H1 (cell line): ENCODE data around the gene NETO2. TPM values are rescaled to one million over a fixed set of nuclear protein-coding genes. Genes with fewer than 3 reads are reported as not detected.
A peak's percentile ranks its signal among the peaks of the same experiment; 100 is the strongest.

Experiments
- CTCF ChIA-PET: fragments of 300-600 bp; sonication (Branson Sonifier 250); formaldehyde crosslinking; loops from one replicate; lab custom pipeline; 2021; ENCODE audit not compliant: partially characterized antibody; lab: Charles Lee
- POLR2A ChIA-PET: fragments of 300-600 bp; sonication (Branson Sonifier 250); formaldehyde crosslinking; loops from one replicate; lab custom pipeline; 2021; ENCODE audit warnings: inconsistent platforms; ENCODE audit not compliant: partially characterized antibody; lab: Charles Lee
- DNase-seq, 2 experiments: peaks; one replicate each; pipeline versions ENCODE4 v3.0.0 to v3.0.0-alpha.2; 2010 to 2022; ENCODE audit warnings: low spot score in 2 of 2, low read depth in 1 of 2, mixed read lengths in 1 of 2
- FAIRE-seq: peaks from 2 replicates; lab custom pipeline; 2011; peaks lifted over from hg19 to GRCh38; lab: Jason Lieb, UNC
- H2AFZ ChIP-seq: 2 replicates; pipeline ENCODE4 v1.8.1; 2012; ENCODE audit warnings: low read length, inconsistent platforms
- H2AK5ac ChIP-seq: 2 replicates; pipeline ENCODE4 v1.6.1; 2013; ENCODE audit warnings: low read depth, low read length
- H2BK120ac ChIP-seq: replicated peaks from 2 replicates; pipeline ENCODE3; 2013; ENCODE audit warnings: low read depth, low read length, inconsistent platforms
- H2BK12ac ChIP-seq: 2 replicates; pipeline ENCODE4 v1.6.1; 2013; ENCODE audit warnings: low read depth, low read length
- H2BK15ac ChIP-seq: 2 replicates; pipeline ENCODE4 v1.6.1; 2013; ENCODE audit warnings: low read length
- H2BK20ac ChIP-seq: 2 replicates; pipeline ENCODE4 v1.6.1; 2013; ENCODE audit warnings: low read length
- H2BK5ac ChIP-seq: 2 replicates; pipeline ENCODE4 v1.6.1; 2013; ENCODE audit warnings: low read depth, low read length
- H3K14ac ChIP-seq: 2 replicates; pipeline ENCODE4 v1.6.1; 2013; ENCODE audit warnings: inconsistent platforms; ENCODE audit not compliant: insufficient read length
- H3K18ac ChIP-seq: 2 replicates; pipeline ENCODE4 v1.6.1; 2013; ENCODE audit warnings: low read length; ENCODE audit errors: extremely low read depth
- H3K23ac ChIP-seq: 2 replicates; pipeline ENCODE4 v1.6.1; 2013; ENCODE audit warnings: inconsistent platforms; ENCODE audit not compliant: insufficient read length
- H3K23me2 ChIP-seq: 2 replicates; pipeline ENCODE4 v1.6.1; 2013; ENCODE audit warnings: low read depth, low read length
- H3K27ac ChIP-seq: 2 replicates; pipeline ENCODE4 v1.6.1; 2011; ENCODE audit warnings: low read depth, low read length, inconsistent platforms
- H3K27me3 ChIP-seq, 4 experiments: replicated peaks in 1 of 4; 1 replicate in 1 of 4; 2 replicates in 3 of 4; pipeline versions ENCODE4 v1.6.1 to v1.8.1; 2011 to 2013; ENCODE audit warnings: low read length in 3 of 4, mild to moderate bottlenecking in 3 of 4, inconsistent platforms in 2 of 4, mixed read lengths in 2 of 4, moderate library complexity in 1 of 4; ENCODE audit not compliant: control insufficient read depth in 3 of 4, insufficient read depth in 3 of 4; ENCODE audit errors: extremely low read depth in 1 of 4
- H3K36me3 ChIP-seq, 4 experiments: 2 replicates each; pipeline versions ENCODE4 v1.6.1 to v1.8.1; 2011 to 2013; ENCODE audit warnings: mild to moderate bottlenecking in 4 of 4, low read length in 3 of 4, moderate library complexity in 2 of 4, control low read depth in 1 of 4, inconsistent platforms in 1 of 4; ENCODE audit not compliant: insufficient read depth in 4 of 4, control insufficient read depth in 2 of 4
- H3K4ac ChIP-seq: replicated peaks from 2 replicates; pipeline ENCODE3; 2013; ENCODE audit warnings: low read length, low read depth, mixed read lengths, inconsistent platforms; ENCODE audit not compliant: insufficient read length
- H3K4me1 ChIP-seq, 4 experiments: replicated peaks in 1 of 4; 1 replicate in 1 of 4; 2 replicates in 3 of 4; pipeline versions ENCODE4 v1.6.1 to v1.8.1; 2011 to 2013; ENCODE audit warnings: low read length in 3 of 4, inconsistent platforms in 2 of 4, mixed read lengths in 1 of 4; ENCODE audit not compliant: insufficient read depth in 4 of 4, control insufficient read depth in 3 of 4
- H3K4me2 ChIP-seq, 2 experiments: 2 replicates each; pipeline versions ENCODE4 v1.6.1 to v1.8.1; 2011 to 2013; ENCODE audit warnings: low read depth in 2 of 2, low read length in 2 of 2, control low read depth in 1 of 2, inconsistent platforms in 1 of 2, mild to moderate bottlenecking in 1 of 2; ENCODE audit not compliant: insufficient read depth in 1 of 2
- H3K4me3 ChIP-seq, 4 experiments: fragments of 200-600, 300-600 bp in 1 of 4; sonication (generic), shearing (Covaris generic), sonication (Bioruptor Twin) in 1 of 4; 2 replicates each; pipeline versions ENCODE4 v1.5.1 to v1.8.1; 2011 to 2016; ENCODE audit warnings: low read length in 4 of 4, low read depth in 3 of 4, control low read depth in 2 of 4, inconsistent platforms in 2 of 4, mild to moderate bottlenecking in 2 of 4, mixed read lengths in 1 of 4, moderate library complexity in 1 of 4; ENCODE audit not compliant: insufficient read depth in 2 of 4; ENCODE audit errors: extremely low read depth in 1 of 4
- H3K56ac ChIP-seq: replicated peaks from 2 replicates; pipeline ENCODE3; 2013; ENCODE audit warnings: low read depth, mild to moderate bottlenecking, mixed read lengths, low read length, inconsistent platforms; ENCODE audit not compliant: insufficient read length
- H3K79me1 ChIP-seq: 2 replicates; pipeline ENCODE4 v1.6.1; 2013; ENCODE audit warnings: low read depth, low read length, control low read depth
- H3K79me2 ChIP-seq, 2 experiments: 2 replicates each; pipeline versions ENCODE4 v1.6.1 to v1.8.1; 2012 to 2013; ENCODE audit warnings: low read length in 2 of 2, mild to moderate bottlenecking in 2 of 2, inconsistent platforms in 1 of 2; ENCODE audit not compliant: insufficient read depth in 2 of 2, control insufficient read depth in 1 of 2
- H3K9ac ChIP-seq, 4 experiments: replicated peaks in 1 of 4; 1 replicate in 1 of 4; 2 replicates in 3 of 4; pipeline versions ENCODE4 v1.6.1 to v1.8.1; 2011 to 2013; ENCODE audit warnings: low read depth in 3 of 4, low read length in 3 of 4, control low read depth in 2 of 4, mild to moderate bottlenecking in 2 of 4, moderate library complexity in 2 of 4, inconsistent platforms in 1 of 4; ENCODE audit errors: extremely low read depth in 1 of 4
- H3K9me3 ChIP-seq, 2 experiments: 2 replicates each; pipeline versions ENCODE4 v1.6.1 to v1.8.1; 2012 to 2013; ENCODE audit warnings: mild to moderate bottlenecking in 2 of 2, moderate library complexity in 2 of 2, control low read depth in 1 of 2, inconsistent platforms in 1 of 2, low read depth in 1 of 2, low read length in 1 of 2, mixed read lengths in 1 of 2; ENCODE audit not compliant: insufficient read depth in 2 of 2
- H4K20me1 ChIP-seq, 2 experiments: replicated peaks in 1 of 2; 2 replicates each; pipeline versions ENCODE3 to v1.8.1; 2011 to 2013; ENCODE audit warnings: inconsistent platforms in 2 of 2, low read length in 2 of 2, mild to moderate bottlenecking in 1 of 2; ENCODE audit not compliant: insufficient read depth in 2 of 2, control insufficient read depth in 1 of 2
- H4K5ac ChIP-seq: 2 replicates; pipeline ENCODE4 v1.6.1; 2013; ENCODE audit warnings: low read length, low read depth, mixed read lengths, inconsistent platforms; ENCODE audit not compliant: insufficient read length
- H4K8ac ChIP-seq: 2 replicates; pipeline ENCODE4 v1.8.0; 2013; ENCODE audit warnings: mild to moderate bottlenecking, moderate library complexity, low read length, inconsistent platforms; ENCODE audit not compliant: insufficient read depth; ENCODE audit errors: extremely low read depth
- H4K91ac ChIP-seq: replicated peaks from 2 replicates; pipeline ENCODE3; 2013; ENCODE audit warnings: low read length, mixed read lengths, inconsistent platforms; ENCODE audit not compliant: insufficient read length
- CHD2 ChIP-seq: IDR thresholded peaks from 2 replicates; pipeline ENCODE4 v1.6.1; 2012; ENCODE audit warnings: low read length, improper control_type of control experiment
- CTBP2 ChIP-seq: IDR thresholded peaks from 2 replicates; pipeline ENCODE4 v1.7.0; 2011; ENCODE audit warnings: borderline replicate concordance, mild to moderate bottlenecking, moderate library complexity, mixed read lengths, low read length; ENCODE audit not compliant: insufficient read depth, insufficient read length
- NANOG ChIP-seq: IDR thresholded peaks from 2 replicates; pipeline ENCODE4 v1.6.1; 2011; ENCODE audit warnings: low read length, low read depth, mild to moderate bottlenecking, inconsistent platforms; ENCODE audit not compliant: insufficient read depth, poor library complexity, severe bottlenecking
- NRF1 ChIP-seq: IDR thresholded peaks from 2 replicates; pipeline ENCODE4 v1.6.1; 2011; ENCODE audit warnings: mild to moderate bottlenecking, low read depth, low read length, improper control_type of control experiment
- PHF8 ChIP-seq: fragments of 200-600 bp; sonication (generic); conservative IDR thresholded peaks from 2 replicates; pipeline ENCODE4 v1.7.1; 2012; ENCODE audit warnings: low read depth, mild to moderate bottlenecking, inconsistent platforms, low read length, moderate library complexity
- POLR2A ChIP-seq, 2 experiments: IDR thresholded peaks; 1 replicate in 1 of 2; 2 replicates in 1 of 2; pipeline ENCODE4 v1.6.1; 2011; ENCODE audit warnings: low read depth in 2 of 2, low read length in 2 of 2, mild to moderate bottlenecking in 2 of 2; ENCODE audit errors: control extremely low read depth in 1 of 2
- RAD21 ChIP-seq, 2 experiments: IDR thresholded peaks in 1 of 2; conservative IDR thresholded peaks in 1 of 2; 2 replicates each; pipeline ENCODE4 v1.6.1; 2011; ENCODE audit warnings: low read depth in 2 of 2, low read length in 2 of 2, improper control_type of control experiment in 1 of 2, inconsistent platforms in 1 of 2, mild to moderate bottlenecking in 1 of 2, moderate library complexity in 1 of 2
- WGBS, 2 experiments: shearing (Covaris generic) in 1 of 2; methylation state at CpG; one replicate each; pipeline versions ENCODE4 v1.1.6 to v1.1.7; 2013 to 2015; ENCODE audit warnings: low lambda C conversion rate in 2 of 2, mixed read lengths in 2 of 2, inconsistent platforms in 1 of 2, low coverage in 1 of 2, missing lambda C conversion rate in 1 of 2; ENCODE audit not compliant: insufficient replicate concordance in 2 of 2, insufficient coverage in 1 of 2, insufficient read length in 1 of 2; ENCODE audit errors: extremely low coverage in 1 of 2, missing lambda C conversion rate in 1 of 2; 5-methylcytosine and 5-hydroxymethylcytosine counted together
- long read RNA-seq, 2 experiments: library from RNA in 1 of 2; library from capped mRNA in 1 of 2; stranded (forward); transcript quantifications; one replicate each; pipeline ENCODE4 v2.0.0, GENCODE V29; 2021; ENCODE audit warnings: inconsistent platforms in 1 of 2
- polyA minus RNA-seq, 3 experiments: library from RNA; depleted of rRNA, polyadenylated mRNA; stranded (reverse); fragments of >200 nt; gene quantifications; 1 replicate in 2 of 3; 2 replicates in 1 of 3; pipeline ENCODE4 v1.2.3, GENCODE V29; 2011
- polyA plus RNA-seq, 7 experiments: library from polyadenylated mRNA; depleted of rRNA in 3 of 7; stranded (reverse) in 5 of 7; unstranded in 2 of 7; fragments of >200 nt in 5 of 7; fragments of 200-250 nt in 2 of 7; gene quantifications; 1 replicate in 5 of 7; 2 replicates in 1 of 7; 4 replicates in 1 of 7; pipeline versions ENCODE4 v1.2.1 to v1.2.3, GENCODE V29; 2011 to 2013; ENCODE audit warnings: missing spikeins in 2 of 7, mixed read lengths in 2 of 7
- total RNA-seq: library from RNA; stranded (reverse); fragmentation: NEBNext Ultra II Directional; extraction: Animal tissue kit (Norgen Biotek cat#: 25700); gene quantifications from 2 replicates; pipeline ENCODE4 v1.2.1, GENCODE V29; 2021

NETO2 gene
- total RNA-seq, result 8.0 and 12.5 TPM in 2 replicates
- polyA plus RNA-seq (2011; rRNA removed), result 6.0 and 9.4 TPM in 2 replicates
- polyA plus RNA-seq (2011; cell fraction: cytosol; rRNA removed), result 8.6 TPM
- polyA plus RNA-seq (2011; cell fraction: nucleus; rRNA removed), result 10.4 TPM
- 8.7 to 10.9 TPM (median 9.5 TPM) in 4 replicates for polyA plus RNA-seq (2012, experiment 1 of 2)
- 2.5 TPM for polyA plus RNA-seq (2012, experiment 2 of 2)
- polyA plus RNA-seq (2013, experiment 1 of 2), result 23.8 TPM
- polyA plus RNA-seq (2013, experiment 2 of 2), result 25.6 TPM
- 10.4 and 17.7 TPM in 2 replicates for polyA minus RNA-seq (2011; rRNA and poly(A)+ RNA removed)
- 3.5 TPM for polyA minus RNA-seq (2011; cell fraction: cytosol; rRNA and poly(A)+ RNA removed)
- 5.8 TPM for polyA minus RNA-seq (2011; cell fraction: nucleus; rRNA and poly(A)+ RNA removed)
- long read RNA-seq, experiment 1, full-length matches to known transcripts, result 6 of 15 reads
- long read RNA-seq, experiment 1, partial matches to known transcripts, result 3 of 15 reads
- long read RNA-seq, experiment 1, other reads (novel, unspliced or antisense), result 6 of 15 reads
- long read RNA-seq, experiment 2, partial matches to known transcripts, result 0 of 2 reads
- long read RNA-seq, experiment 2, other reads (novel, unspliced or antisense), result 2 of 2 reads

DNA sequence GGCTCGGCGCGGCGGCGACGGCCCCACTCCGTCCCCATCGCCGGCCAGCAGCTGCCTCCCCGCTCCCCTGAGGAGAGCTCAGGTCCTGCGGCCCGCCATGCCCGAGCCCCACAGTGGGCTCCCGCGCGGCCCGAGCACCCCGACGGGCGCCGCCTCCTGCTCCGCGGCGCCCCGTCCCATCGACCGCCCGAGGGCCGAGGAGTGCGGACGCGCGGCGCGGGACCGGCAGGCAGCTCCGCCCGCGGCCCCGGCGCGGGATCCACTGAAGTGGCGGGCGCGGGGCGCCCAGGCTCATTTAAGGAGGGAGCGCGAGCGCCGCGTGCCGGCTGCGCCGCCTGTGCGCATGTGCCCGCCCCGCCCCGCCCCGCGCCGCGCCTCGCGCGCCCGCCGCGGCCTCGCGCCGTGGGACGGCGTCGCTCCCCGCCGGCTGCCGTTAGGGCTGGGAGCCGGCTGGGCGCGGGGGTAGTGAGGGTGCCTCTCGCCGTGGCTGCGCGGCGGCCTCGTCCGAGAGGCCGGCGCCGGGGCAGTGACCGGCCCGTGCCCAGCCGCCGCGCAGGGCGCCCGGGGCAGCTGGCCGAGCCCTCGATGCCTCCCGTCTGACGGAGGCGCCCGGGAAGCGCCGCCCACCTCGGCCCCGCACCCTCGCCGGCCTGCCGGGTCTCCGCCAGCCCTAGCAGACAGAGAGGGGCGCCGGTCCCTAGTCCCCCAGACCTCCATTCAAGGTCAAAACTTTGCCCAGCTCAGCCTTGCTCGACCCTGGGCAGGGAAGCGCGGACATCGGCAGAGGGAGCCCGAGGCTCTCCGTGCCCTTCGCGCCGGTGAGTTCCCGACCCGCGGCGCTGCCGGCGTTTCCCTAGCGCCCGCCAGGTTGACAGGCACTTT lies at the start of gene NETO2:
Gene NETO2, minus strand, starts transcription at position 269 of the 882 bp plus-strand sequence. CDS start 333 bp downstream, outside the sequence.
- peaks cover 2 to 31% (median 19%) of the 10 kb centered on the region in 4 experiments for H3K27me3 ChIP-seq
- no peak within 1 kb of the TSS for H3K18ac ChIP-seq
- WGBS, 2 experiments, result 3% methylated on average over 53 of the region's 130 CpGs; no CpG with 5 or more reads in 1 of the 2 experiments
- no peak within 1 kb of the TSS for H2AK5ac ChIP-seq
- H3K4me2 ChIP-seq, result peak within 1 kb of the TSS; percentile 38 to 90
- peak in 1 of 2 experiments; percentile 80 for DNase-seq
- no peak within 1 kb of the TSS for H2BK12ac ChIP-seq
- ChIA-PET POLR2A (interaction anchor here (0.6 to 1.7 kb wide), 6 partner anchors 11 to 740 kb away, joined by 3 to 5 read pairs (median 4); partner anchors contain the start of genes DNAJA2, ITFG1 and PHKB), CTCF (interaction anchor here (0.7 to 5.2 kb wide), 27 partner anchors 11 to 1022 kb away, joined by 3 to 27 read pairs (median 4); partner anchors contain the start of genes ITFG1 and PHKB)
- H3K36me3 ChIP-seq, result no peaks in the 10 kb centered on the region
- H3K79me1 ChIP-seq, result no peaks in the 10 kb centered on the region
- H4K91ac ChIP-seq, result no peak within 1 kb of the TSS
- no peaks in the 10 kb centered on the region for H3K9me3 ChIP-seq
- H3K27ac ChIP-seq, result no peak within 1 kb of the TSS
- H3K4me3 ChIP-seq, result peak within 1 kb of the TSS; percentile 51 to 79 (median 70)
- H2BK120ac ChIP-seq, result no peak within 1 kb of the TSS
- peak within 1 kb of the TSS; percentile 25 for H4K5ac ChIP-seq
- H4K20me1 ChIP-seq, result peaks cover 2% of the 10 kb centered on the region in 2 experiments
- peak within 1 kb of the TSS; percentile 77; the same call in 1 of the 2 replicates for H2AFZ ChIP-seq
- H2BK5ac ChIP-seq, result no peak within 1 kb of the TSS
- peaks cover 0 to 18% of the 10 kb centered on the region in 2 experiments; a peak in 2 of 4 replicates for H3K79me2 ChIP-seq
- H4K8ac ChIP-seq, result peak within 1 kb of the TSS; percentile 78
- H3K9ac ChIP-seq, result peak within 1 kb of the TSS in 3 of 4 experiments; percentile 51 to 66 (median 64); a peak in 6 of 7 replicates
- H3K4me1 ChIP-seq, result 0 out of 7 replicates have a peak, but pooled peaks cover 0 to 2% (median 0%) of the 10 kb centered on the region in 4 experiments
- no peak within 1 kb of the TSS for H3K56ac ChIP-seq
- peaks cover 2% of the 10 kb centered on the region; the same call in 1 of the 2 replicates for H3K23me2 ChIP-seq
- no peak within 1 kb of the TSS for H2BK20ac ChIP-seq
- no peak within 1 kb of the TSS for H3K23ac ChIP-seq
- no peak for FAIRE-seq
- no peak within 1 kb of the TSS for H3K14ac ChIP-seq
- no peak within 1 kb of the TSS for H3K4ac ChIP-seq
- H2BK15ac ChIP-seq, result no peak within 1 kb of the TSS
- TF ChIP-seq PHF8 (peak; percentile 59), NRF1 (peak; percentile 26; the same call in 1 of the 2 replicates), CHD2 (no peak), NANOG (no peak), CTBP2 (no peak), POLR2A (IDR thresholded peaks at IDR 0.05; ENCODE audit: control extremely low read depth in 1 of 2, low read depth in 2 of 2, low read length in 2 of 2) (peak in 1 of 2 experiments; percentile 39; a peak in 1 of 3 replicates), RAD21 (IDR thresholded peaks at IDR 0.05 in 1 of 2, conservative IDR thresholded peaks at IDR 0.05 in 1 of 2; ENCODE audit: low read depth in 2 of 2, low read length in 2 of 2) (peak; percentile 76 to 80)
